ENCODE measurements around the gene RAB27A.

GRCh38 chr15:55320238-55320550 is 30.6 kb upstream of the RAB27A start:
- TF ChIP-seq POLR2A (IDR thresholded peaks at IDR 0.05; ENCODE audit: low read length) (no peak), GATA1 (IDR thresholded peaks at IDR 0.05; ENCODE audit: low read depth, low read length) (no peak)
